GM12878 (cell line): ENCODE data around the gene ACSL3. TPM values are rescaled to one million over a fixed set of nuclear protein-coding genes. Genes with fewer than 3 reads are reported as not detected.

ENCODE experiments used
- ATAC-seq: fragments of 200-7000 bp; cut with Tn5 transposase; 3 replicates; pipeline ENCODE4 v1.9.1; 2020; ENCODE audit warnings: mild to moderate bottlenecking, moderate library complexity
- BruUV-seq: library from RNA; stranded (reverse); fragments of 400-500 nt; replicated peaks from 2 replicates; lab custom pipeline; 2021; lab: Mats Ljungman, UMichigan
- CTCF ChIA-PET: fragments of 300-600 bp; sonication (Branson Sonifier 250); formaldehyde crosslinking; extraction: SDS; loops from one replicate; lab custom pipeline; 2021; ENCODE audit warnings: inconsistent platforms; lab: Yijun Ruan, JAX
- POLR2A ChIA-PET: fragments of 350-600 bp; formaldehyde crosslinking; extraction: SDS; loops from one replicate; lab custom pipeline; 2021; ENCODE audit warnings: inconsistent platforms; lab: Charles Lee
- RAD21 ChIA-PET: fragments of 300-600 bp; sonication (Branson Sonifier 250); formaldehyde crosslinking; loops from one replicate; lab custom pipeline; 2023; ENCODE audit warnings: antibody characterized with exemption; ENCODE audit not compliant: unreplicated experiment; lab: Charles Lee
- SMC1A ChIA-PET: fragments of 300-600 bp; sonication (Branson Sonifier 250); formaldehyde crosslinking; loops from one replicate; lab custom pipeline; 2023; ENCODE audit not compliant: unreplicated experiment, uncharacterized antibody; lab: Charles Lee
- DNase-seq: peaks from one replicate; pipeline ENCODE4 v3.0.0-alpha.2; 2011; ENCODE audit warnings: low read depth, low spot score
- FAIRE-seq: peaks from 3 replicates; lab custom pipeline; 2011; peaks lifted over from hg19 to GRCh38; lab: Jason Lieb, UNC
- H2AFZ ChIP-seq: 2 replicates; pipeline ENCODE4 v1.6.0; 2011; ENCODE audit warnings: low read depth, low read length, control low read depth; ENCODE audit not compliant: control insufficient read depth
- H3K27ac ChIP-seq: 2 replicates; pipeline ENCODE4 v1.5.1; 2011; ENCODE audit warnings: control low read depth; ENCODE audit not compliant: control insufficient read depth, insufficient read depth
- H3K27me3 ChIP-seq, 2 experiments: replicated peaks in 1 of 2; 2 replicates each; pipeline versions ENCODE4 v1.6.0 to v1.6.1; 2011; ENCODE audit warnings: low read length in 1 of 2; ENCODE audit not compliant: control insufficient read depth in 2 of 2, insufficient read depth in 2 of 2
- H3K36me3 ChIP-seq, 2 experiments: 2 replicates each; pipeline ENCODE4 v1.5.1; 2011; ENCODE audit warnings: low read length in 1 of 2; ENCODE audit not compliant: control insufficient read depth in 2 of 2, insufficient read depth in 2 of 2
- H3K4me1 ChIP-seq: 2 replicates; pipeline ENCODE4 v1.6.1; 2011; ENCODE audit warnings: mild to moderate bottlenecking, low read length, moderate library complexity, mixed read lengths; ENCODE audit not compliant: control insufficient read depth, insufficient read depth
- H3K4me2 ChIP-seq: 2 replicates; pipeline ENCODE4 v1.6.0; 2011; ENCODE audit warnings: control low read depth; ENCODE audit not compliant: control insufficient read depth, insufficient read depth
- H3K4me3 ChIP-seq: fragments of 200-600 bp; sonication (generic); 2 replicates; pipeline ENCODE4 v1.5.1; 2016
- H3K79me2 ChIP-seq: 2 replicates; pipeline ENCODE4 v1.6.0; 2011; ENCODE audit warnings: low read length; ENCODE audit not compliant: control insufficient read depth, insufficient read depth
- H3K9ac ChIP-seq: 2 replicates; pipeline ENCODE4 v1.8.0; 2011; ENCODE audit warnings: low read length, control low read depth, mixed read lengths; ENCODE audit not compliant: control insufficient read depth, insufficient read depth
- H3K9me3 ChIP-seq: replicated peaks from 3 replicates; pipeline ENCODE4 v1.5.1; 2011; ENCODE audit warnings: mild to moderate bottlenecking, low read length; ENCODE audit not compliant: control insufficient read depth, insufficient read depth
- H4K20me1 ChIP-seq: 2 replicates; pipeline ENCODE4 v1.6.0; 2011; ENCODE audit not compliant: control insufficient read depth, insufficient read depth
- LARP7 ChIP-seq: fragments of 450-650 bp; IDR thresholded peaks from 2 replicates; pipeline ENCODE4 v1.6.1; 2017; ENCODE audit warnings: mild to moderate bottlenecking
- MXI1 ChIP-seq: fragments of 150-350 bp; IDR thresholded peaks from 2 replicates; pipeline ENCODE4 v1.6.1; 2011; ENCODE audit warnings: low read depth, mild to moderate bottlenecking, inconsistent platforms, low read length, improper control_type of control experiment
- PAX5 ChIP-seq: IDR thresholded peaks from 2 replicates; pipeline ENCODE4 v1.6.1; 2011; ENCODE audit warnings: low read depth, low read length, borderline replicate concordance
- ZBTB4 ChIP-seq: fragments of 450-650 bp; formaldehyde crosslinking; IDR thresholded peaks from 2 replicates; pipeline ENCODE4 v1.4.0; 2022; ENCODE audit warnings: mild to moderate bottlenecking, moderate library complexity
- ZSCAN29 ChIP-seq: fragments of 450-650 bp; IDR thresholded peaks from 2 replicates; pipeline ENCODE4 v1.6.1; 2017; ENCODE audit warnings: mild to moderate bottlenecking, moderate library complexity
- WGBS: methylation state at CpG from one replicate; pipeline ENCODE4 v1.1.6; 2016; ENCODE audit warnings: low lambda C conversion rate; ENCODE audit not compliant: insufficient replicate concordance, insufficient coverage; ENCODE audit errors: missing lambda C conversion rate; 5-methylcytosine and 5-hydroxymethylcytosine counted together
- in situ Hi-C: fragments of 300-500 bp; cut with MboI; formaldehyde crosslinking; loops from 9 replicates; pipeline ENCODE4 v1.14.3; 2018; ENCODE audit warnings: mixed read lengths
- intact Hi-C: fragments of 100-400 bp; cut with micrococcal nuclease; formaldehyde crosslinking; loops from one replicate; pipeline ENCODE4 v1.14.2; 2022; ENCODE audit not compliant: unreplicated experiment
- polyA plus RNA-seq, 11 experiments: library from polyadenylated mRNA; depleted of rRNA in 4 of 11; unstranded in 6 of 11; stranded (reverse) in 5 of 11; fragments of >200 nt; fragmentation: Nextera tagmentation in 4 of 11; fragmentation: Illumina TruSeq in 1 of 11; extraction: Ambion mirVana in 4 of 11; extraction: Trizol in 1 of 11; gene quantifications; 1 replicate in 1 of 11; 2 replicates in 10 of 11; pipeline versions ENCODE4 v1.2.1 to v1.2.3, GENCODE V29; 2011 to 2016; ENCODE audit warnings: inconsistent platforms in 2 of 11, missing spikeins in 2 of 11, low read depth in 1 of 11
- total RNA-seq, 4 experiments: library from RNA; depleted of rRNA in 3 of 4; stranded (reverse); fragments of >200 nt in 3 of 4; fragmentation: Illumina TruSeq in 1 of 4; extraction: Trizol in 1 of 4; gene quantifications; 2 replicates each; pipeline versions ENCODE4 v1.2.1 to v1.2.3, GENCODE V29; 2013 to 2021
- TF ChIP-seq, protein P1 (sequence below): IDR thresholded peaks from 2 replicates; pipeline ENCODE4 v1.6.1; 2012; ENCODE audit warnings: improper control_type of control experiment, low read depth, low read length; ENCODE audit not compliant: insufficient replicate concordance
- TF ChIP-seq, protein P2 (sequence below): IDR thresholded peaks from 2 replicates; pipeline ENCODE4 v1.6.1; 2011; ENCODE audit warnings: low read depth, low read length, improper control_type of control experiment, borderline replicate concordance
- TF ChIP-seq, protein P3 (sequence below): IDR thresholded peaks from 2 replicates; pipeline ENCODE4 v1.6.1; 2012; ENCODE audit warnings: low read length, inconsistent platforms

ACSL3 gene
- total and polyA plus RNA-seq, 10 of the 15 experiments (the other 5 are each of a cell fraction or from before 2014, with no cell fraction given) = 15.6 to 83.9 (median 56.7) TPM

DNA sequence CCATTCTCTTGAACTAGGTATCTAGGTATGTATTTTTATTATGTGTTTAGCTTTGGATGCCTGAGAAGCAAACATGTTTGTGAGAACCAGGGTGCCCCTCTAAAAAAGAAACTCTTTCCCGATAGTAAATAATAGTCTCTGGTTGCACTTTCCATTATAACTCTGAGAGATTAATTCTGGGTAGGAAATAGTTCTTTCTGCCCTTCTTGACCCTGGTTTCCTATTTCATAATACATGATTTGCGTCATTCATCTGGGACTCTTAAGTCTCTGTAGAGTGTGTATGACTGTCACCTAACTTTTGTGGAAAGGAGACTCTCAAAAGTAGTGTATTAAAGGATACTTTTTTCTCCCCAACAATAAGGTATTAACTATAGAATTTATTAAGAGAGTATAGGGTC is 31.5 kb downstream of the ACSL3 start:
- TF ChIP-seq ZBTB4 (CRISPR knock-in tag) (no peak), PAX5 (no peak), LARP7 (no peak), ZSCAN29 (no peak), MXI1 (no peak)
- TF ChIP-seq, protein P1, sequence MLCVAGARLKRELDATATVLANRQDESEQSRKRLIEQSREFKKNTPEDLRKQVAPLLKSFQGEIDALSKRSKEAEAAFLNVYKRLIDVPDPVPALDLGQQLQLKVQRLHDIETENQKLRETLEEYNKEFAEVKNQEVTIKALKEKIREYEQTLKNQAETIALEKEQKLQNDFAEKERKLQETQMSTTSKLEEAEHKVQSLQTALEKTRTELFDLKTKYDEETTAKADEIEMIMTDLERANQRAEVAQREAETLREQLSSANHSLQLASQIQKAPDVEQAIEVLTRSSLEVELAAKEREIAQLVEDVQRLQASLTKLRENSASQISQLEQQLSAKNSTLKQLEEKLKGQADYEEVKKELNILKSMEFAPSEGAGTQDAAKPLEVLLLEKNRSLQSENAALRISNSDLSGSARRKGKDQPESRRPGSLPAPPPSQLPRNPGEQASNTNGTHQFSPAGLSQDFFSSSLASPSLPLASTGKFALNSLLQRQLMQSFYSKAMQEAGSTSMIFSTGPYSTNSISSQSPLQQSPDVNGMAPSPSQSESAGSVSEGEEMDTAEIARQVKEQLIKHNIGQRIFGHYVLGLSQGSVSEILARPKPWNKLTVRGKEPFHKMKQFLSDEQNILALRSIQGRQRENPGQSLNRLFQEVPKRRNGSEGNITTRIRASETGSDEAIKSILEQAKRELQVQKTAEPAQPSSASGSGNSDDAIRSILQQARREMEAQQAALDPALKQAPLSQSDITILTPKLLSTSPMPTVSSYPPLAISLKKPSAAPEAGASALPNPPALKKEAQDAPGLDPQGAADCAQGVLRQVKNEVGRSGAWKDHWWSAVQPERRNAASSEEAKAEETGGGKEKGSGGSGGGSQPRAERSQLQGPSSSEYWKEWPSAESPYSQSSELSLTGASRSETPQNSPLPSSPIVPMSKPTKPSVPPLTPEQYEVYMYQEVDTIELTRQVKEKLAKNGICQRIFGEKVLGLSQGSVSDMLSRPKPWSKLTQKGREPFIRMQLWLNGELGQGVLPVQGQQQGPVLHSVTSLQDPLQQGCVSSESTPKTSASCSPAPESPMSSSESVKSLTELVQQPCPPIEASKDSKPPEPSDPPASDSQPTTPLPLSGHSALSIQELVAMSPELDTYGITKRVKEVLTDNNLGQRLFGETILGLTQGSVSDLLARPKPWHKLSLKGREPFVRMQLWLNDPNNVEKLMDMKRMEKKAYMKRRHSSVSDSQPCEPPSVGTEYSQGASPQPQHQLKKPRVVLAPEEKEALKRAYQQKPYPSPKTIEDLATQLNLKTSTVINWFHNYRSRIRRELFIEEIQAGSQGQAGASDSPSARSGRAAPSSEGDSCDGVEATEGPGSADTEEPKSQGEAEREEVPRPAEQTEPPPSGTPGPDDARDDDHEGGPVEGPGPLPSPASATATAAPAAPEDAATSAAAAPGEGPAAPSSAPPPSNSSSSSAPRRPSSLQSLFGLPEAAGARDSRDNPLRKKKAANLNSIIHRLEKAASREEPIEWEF = no peak
- TF ChIP-seq, protein P2, sequence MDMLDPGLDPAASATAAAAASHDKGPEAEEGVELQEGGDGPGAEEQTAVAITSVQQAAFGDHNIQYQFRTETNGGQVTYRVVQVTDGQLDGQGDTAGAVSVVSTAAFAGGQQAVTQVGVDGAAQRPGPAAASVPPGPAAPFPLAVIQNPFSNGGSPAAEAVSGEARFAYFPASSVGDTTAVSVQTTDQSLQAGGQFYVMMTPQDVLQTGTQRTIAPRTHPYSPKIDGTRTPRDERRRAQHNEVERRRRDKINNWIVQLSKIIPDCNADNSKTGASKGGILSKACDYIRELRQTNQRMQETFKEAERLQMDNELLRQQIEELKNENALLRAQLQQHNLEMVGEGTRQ = no peak
- TF ChIP-seq, protein P3, sequence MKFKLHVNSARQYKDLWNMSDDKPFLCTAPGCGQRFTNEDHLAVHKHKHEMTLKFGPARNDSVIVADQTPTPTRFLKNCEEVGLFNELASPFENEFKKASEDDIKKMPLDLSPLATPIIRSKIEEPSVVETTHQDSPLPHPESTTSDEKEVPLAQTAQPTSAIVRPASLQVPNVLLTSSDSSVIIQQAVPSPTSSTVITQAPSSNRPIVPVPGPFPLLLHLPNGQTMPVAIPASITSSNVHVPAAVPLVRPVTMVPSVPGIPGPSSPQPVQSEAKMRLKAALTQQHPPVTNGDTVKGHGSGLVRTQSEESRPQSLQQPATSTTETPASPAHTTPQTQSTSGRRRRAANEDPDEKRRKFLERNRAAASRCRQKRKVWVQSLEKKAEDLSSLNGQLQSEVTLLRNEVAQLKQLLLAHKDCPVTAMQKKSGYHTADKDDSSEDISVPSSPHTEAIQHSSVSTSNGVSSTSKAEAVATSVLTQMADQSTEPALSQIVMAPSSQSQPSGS = no peak
- H3K9ac ChIP-seq = no peak overlapping the region
- peaks cover 2% of the 10 kb centered on the region for H3K79me2 ChIP-seq
- H3K4me2 ChIP-seq = no peak overlapping the region
- H3K4me1 ChIP-seq = no peaks in the 10 kb centered on the region
- no peak overlapping the region for H2AFZ ChIP-seq
- peaks cover 0 to 4% of the 10 kb centered on the region in 2 experiments; a peak in 1 of 4 replicates for H3K36me3 ChIP-seq
- intact Hi-C loops = no loop called here
- H3K27me3 ChIP-seq = no peaks in the 10 kb centered on the region
- CTCF ChIA-PET = interaction anchor here (4.1 kb wide), 1 partner anchor 10 kb away, joined by 26 read pairs; no protein-coding TSS in a partner anchor
- ATAC-seq (no peak), FAIRE-seq (no peak), DNase-seq (no peak)
- no peaks in the 10 kb centered on the region for H3K9me3 ChIP-seq
- H4K20me1 ChIP-seq = no peaks in the 10 kb centered on the region
- SMC1A ChIA-PET = no interaction called here
- BruUV-seq = TSS peak; percentile 12
- POLR2A ChIA-PET = no interaction called here
- RAD21 ChIA-PET = no interaction called here
- in situ Hi-C loops = no loop called here
- WGBS = 93% methylated on average over 2 of the region's 2 CpGs
- no peak overlapping the region for H3K4me3 ChIP-seq
- H3K27ac ChIP-seq = no peak overlapping the region
